Embryonic facial prominence (tissue), 1 donor: ENCODE data around the gene UBASH3B.

Source experiments
- DNase-seq: peaks from one replicate; pipeline ENCODE4 v3.0.0-alpha.2; 2016; ENCODE audit errors: extremely low spot score

The UBASH3B gene

GRCh38 chr11:122678406-122678805 lies 22.9 kb downstream of the UBASH3B start:
- DNase-seq = no peak

GRCh38 chr11:122679466-122679865 lies 23.9 kb downstream of the UBASH3B start:
- no peak for DNase-seq

GRCh38 chr11:122681070-122681469 lies 25.5 kb downstream of the UBASH3B start:
- DNase-seq = no peak

GRCh38 chr11:122681735-122682134 lies 26.2 kb downstream of the UBASH3B start:
- DNase-seq = no peak

- no peak for DNase-seq
Observed at GRCh38 chr11:122682464-122682863, 26.9 kb downstream of the UBASH3B start.

GRCh38 chr11:122685041-122685440 lies 29.5 kb downstream of the UBASH3B start:
- no peak for DNase-seq

GRCh38 chr11:122686111-122686510 lies 30.6 kb downstream of the UBASH3B start:
- DNase-seq = no peak

GRCh38 chr11:122690384-122690783 lies 34.9 kb downstream of the UBASH3B start:
- no peak for DNase-seq

- no peak for DNase-seq
Observed at GRCh38 chr11:122690801-122691548, 35.5 kb downstream of the UBASH3B start.

- no peak for DNase-seq
Observed at GRCh38 chr11:122691549-122692150, 36.1 kb downstream of the UBASH3B start.

- no peak for DNase-seq
Observed at GRCh38 chr11:122692444-122692843, 36.9 kb downstream of the UBASH3B start.

- no peak for DNase-seq
Observed at GRCh38 chr11:122695076-122695615, 39.6 kb downstream of the UBASH3B start.

GRCh38 chr11:122696662-122697061 lies 41.1 kb downstream of the UBASH3B start:
- DNase-seq = no peak

- DNase-seq = no peak
Observed at GRCh38 chr11:122697636-122698167, 42.2 kb downstream of the UBASH3B start.

GRCh38 chr11:122698392-122698791 lies 42.9 kb downstream of the UBASH3B start:
- DNase-seq = no peak

GRCh38 chr11:122700666-122701065 lies 45.1 kb downstream of the UBASH3B start:
- DNase-seq = no peak

- DNase-seq = no peak
Observed at GRCh38 chr11:122701143-122701542, 45.6 kb downstream of the UBASH3B start.

- DNase-seq = no peak
Observed at GRCh38 chr11:122703541-122704272, 48.2 kb downstream of the UBASH3B start.

- DNase-seq = no peak
Observed at GRCh38 chr11:122705396-122705795, 49.9 kb downstream of the UBASH3B start.

- DNase-seq = no peak
Observed at GRCh38 chr11:122706291-122707088, 51.0 kb downstream of the UBASH3B start.

GRCh38 chr11:122707111-122707510 lies 51.6 kb downstream of the UBASH3B start:
- no peak for DNase-seq
